Germinal center (tissue), 1 donor: ENCODE data around the gene EDEM1.
"Not testable (repeated sequence)": the region's sequence is repeated elsewhere in the genome, so short reads cannot be mapped to it uniquely, and the experiment has no call there.

Experiments
- DNase-seq: peaks from one replicate; pipeline ENCODE4 v3.0.0; 2012; ENCODE audit warnings: mixed read lengths, low spot score

Gene EDEM1

GRCh38 chr3:5232570-5232969, 45.1 kb downstream of the EDEM1 start:
- DNase-seq = no peak

GRCh38 chr3:5233026-5233425, 45.5 kb downstream of the EDEM1 start:
- DNase-seq = no peak

- DNase-seq = no peak
Observed at GRCh38 chr3:5235655-5236054, 48.1 kb downstream of the EDEM1 start.

GRCh38 chr3:5238545-5238944, 51.0 kb downstream of the EDEM1 start:
- DNase-seq = no peak

- no peak for DNase-seq
Observed at GRCh38 chr3:5239602-5240001, 52.1 kb downstream of the EDEM1 start.

GRCh38 chr3:5240740-5241139, 53.2 kb downstream of the EDEM1 start:
- no peak for DNase-seq

- DNase-seq = not testable (repeated sequence)
Observed at GRCh38 chr3:5242785-5243184, 55.3 kb downstream of the EDEM1 start.

- DNase-seq = no peak
Observed at GRCh38 chr3:5245927-5246326, 58.4 kb downstream of the EDEM1 start.

GRCh38 chr3:5248822-5249221, 61.3 kb downstream of the EDEM1 start:
- no peak for DNase-seq

GRCh38 chr3:5250467-5251195, 63.1 kb downstream of the EDEM1 start:
- DNase-seq = no peak

GRCh38 chr3:5251196-5251583, 63.7 kb downstream of the EDEM1 start:
- DNase-seq = no peak

- DNase-seq = no peak
Observed at GRCh38 chr3:5252131-5252530, 64.6 kb downstream of the EDEM1 start.

GRCh38 chr3:5254281-5255048, 67.0 kb downstream of the EDEM1 start:
- DNase-seq = no peak

- DNase-seq = no peak
Observed at GRCh38 chr3:5255404-5256344, 68.2 kb downstream of the EDEM1 start.

- DNase-seq = no peak
Observed at GRCh38 chr3:5258526-5258925, 71.0 kb downstream of the EDEM1 start.

- no peak for DNase-seq
Observed at GRCh38 chr3:5260992-5261501, 73.5 kb downstream of the EDEM1 start.

GRCh38 chr3:5262507-5262906, 75.0 kb downstream of the EDEM1 start:
- DNase-seq = no peak

GRCh38 chr3:5264093-5264600, 76.6 kb downstream of the EDEM1 start:
- no peak for DNase-seq

GRCh38 chr3:5264896-5265770, 77.6 kb downstream of the EDEM1 start:
- DNase-seq = no peak

- DNase-seq = no peak
Observed at GRCh38 chr3:5267252-5267651, 79.7 kb downstream of the EDEM1 start.

- DNase-seq = no peak
Observed at GRCh38 chr3:5267889-5268288, 80.4 kb downstream of the EDEM1 start.
